ENCODE measurements around the gene AJM1.

AJM1 gene

GRCh38 chr9:136889858-136890257 lies 47.6 kb downstream of the AJM1 start:
- no peak overlapping the region for H3K4me3 ChIP-seq (ENCODE audit: control insufficient read depth, low read depth, low read length)
- TF ChIP-seq, protein P1, sequence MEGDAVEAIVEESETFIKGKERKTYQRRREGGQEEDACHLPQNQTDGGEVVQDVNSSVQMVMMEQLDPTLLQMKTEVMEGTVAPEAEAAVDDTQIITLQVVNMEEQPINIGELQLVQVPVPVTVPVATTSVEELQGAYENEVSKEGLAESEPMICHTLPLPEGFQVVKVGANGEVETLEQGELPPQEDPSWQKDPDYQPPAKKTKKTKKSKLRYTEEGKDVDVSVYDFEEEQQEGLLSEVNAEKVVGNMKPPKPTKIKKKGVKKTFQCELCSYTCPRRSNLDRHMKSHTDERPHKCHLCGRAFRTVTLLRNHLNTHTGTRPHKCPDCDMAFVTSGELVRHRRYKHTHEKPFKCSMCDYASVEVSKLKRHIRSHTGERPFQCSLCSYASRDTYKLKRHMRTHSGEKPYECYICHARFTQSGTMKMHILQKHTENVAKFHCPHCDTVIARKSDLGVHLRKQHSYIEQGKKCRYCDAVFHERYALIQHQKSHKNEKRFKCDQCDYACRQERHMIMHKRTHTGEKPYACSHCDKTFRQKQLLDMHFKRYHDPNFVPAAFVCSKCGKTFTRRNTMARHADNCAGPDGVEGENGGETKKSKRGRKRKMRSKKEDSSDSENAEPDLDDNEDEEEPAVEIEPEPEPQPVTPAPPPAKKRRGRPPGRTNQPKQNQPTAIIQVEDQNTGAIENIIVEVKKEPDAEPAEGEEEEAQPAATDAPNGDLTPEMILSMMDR (IDR thresholded peaks at IDR 0.05; ENCODE audit: control insufficient read depth, insufficient read depth, low read depth, low read length, missing control alignments), result no peak
- no peak for DNase-seq (ENCODE audit: low read depth)

DNA sequence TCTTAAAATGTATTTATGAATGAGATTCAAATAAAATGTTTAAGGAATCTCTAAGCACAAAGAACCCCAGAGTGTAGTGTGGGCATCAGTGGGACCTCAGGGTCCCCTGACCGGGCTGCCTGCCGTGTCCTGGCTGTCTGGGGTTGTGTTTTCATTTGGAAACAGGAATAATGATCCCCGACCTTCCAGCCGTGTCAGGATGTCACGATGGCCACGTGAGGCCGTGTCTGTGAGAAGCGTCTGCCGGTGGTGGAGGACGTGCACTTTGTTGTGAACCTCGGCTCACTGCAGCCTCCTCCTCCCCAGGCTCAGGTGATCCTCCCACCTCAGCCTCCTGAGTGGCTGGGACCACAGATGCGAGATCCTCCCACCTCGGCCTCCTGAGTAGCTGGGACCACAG lies 48.4 kb downstream of the AJM1 start:
- H3K4me3 ChIP-seq (ENCODE audit: control insufficient read depth, low read depth, low read length), result no peak overlapping the region
- TF ChIP-seq, protein P1 (IDR thresholded peaks at IDR 0.05; ENCODE audit: control insufficient read depth, insufficient read depth, low read depth, low read length, missing control alignments), result no peak
- no peak for DNase-seq (ENCODE audit: low read depth)
